DMS 273 (cell line): ENCODE data around the gene EFCAB12.
A peak's percentile ranks its signal among the peaks of the same experiment; 100 is the strongest.
"Not testable (repeated sequence)": the region's sequence is repeated elsewhere in the genome, so short reads cannot be mapped to it uniquely, and the experiment has no call there.

Source experiments
- DNase-seq: peaks from one replicate; lab custom pipeline; 2025; ENCODE audit not compliant: unreplicated experiment; lab: John Stamatoyannopoulos, UW

The EFCAB12 gene

GRCh38 chr3:129399145-129399894 is 29.1 kb downstream of the EFCAB12 start:
- DNase-seq, result peak; percentile 99

- peak; percentile 60 for DNase-seq
Measured at GRCh38 chr3:129398803-129399144, 29.7 kb downstream of the EFCAB12 start.

DNA sequence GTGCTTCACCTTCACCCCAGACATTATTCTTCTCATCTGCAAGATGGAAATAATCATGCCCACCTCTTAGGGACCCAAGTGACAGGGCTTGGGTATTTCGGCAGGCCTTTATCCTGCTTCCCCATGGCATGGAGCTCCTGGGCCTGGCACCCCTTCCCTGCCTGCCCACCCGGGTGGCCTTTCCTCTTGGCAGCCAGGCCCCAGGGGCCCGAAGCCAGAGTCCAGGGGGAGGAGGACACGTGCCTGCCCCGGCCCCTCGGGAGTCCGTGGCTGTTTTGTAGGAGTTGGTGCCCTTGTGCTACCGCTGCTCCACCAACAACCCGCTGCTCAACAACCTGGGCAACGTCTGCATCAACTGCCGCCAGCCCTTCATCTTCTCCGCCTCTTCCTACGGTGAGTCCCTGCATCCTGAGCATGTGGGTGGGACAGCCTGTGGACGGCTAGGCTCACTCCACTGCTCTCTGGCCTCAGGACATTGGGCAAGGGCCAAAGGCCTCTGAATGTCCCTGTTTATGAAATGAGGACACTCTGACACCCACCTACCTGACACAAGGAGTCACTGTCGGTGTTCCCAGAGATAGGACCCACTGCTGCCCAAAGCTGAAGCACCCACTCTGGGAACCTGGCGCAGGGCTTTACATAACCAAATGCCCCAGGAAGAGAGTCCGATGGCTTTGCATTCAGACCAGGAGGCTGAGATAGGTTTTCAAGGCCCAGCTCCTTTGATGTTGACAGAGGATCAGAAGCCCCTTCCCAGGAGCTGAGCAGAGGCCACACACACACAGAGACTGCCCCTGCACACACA is 34.5 kb downstream of the EFCAB12 start:
- DNase-seq, result not testable (repeated sequence)

GRCh38 chr3:129393271-129393670 is 35.2 kb downstream of the EFCAB12 start:
- no peak for DNase-seq

GRCh38 chr3:129392106-129392887 is 36.1 kb downstream of the EFCAB12 start:
- DNase-seq, result not testable (repeated sequence)

- DNase-seq, result not testable (repeated sequence)
Measured at GRCh38 chr3:129391583-129391982, 36.9 kb downstream of the EFCAB12 start.

DNA sequence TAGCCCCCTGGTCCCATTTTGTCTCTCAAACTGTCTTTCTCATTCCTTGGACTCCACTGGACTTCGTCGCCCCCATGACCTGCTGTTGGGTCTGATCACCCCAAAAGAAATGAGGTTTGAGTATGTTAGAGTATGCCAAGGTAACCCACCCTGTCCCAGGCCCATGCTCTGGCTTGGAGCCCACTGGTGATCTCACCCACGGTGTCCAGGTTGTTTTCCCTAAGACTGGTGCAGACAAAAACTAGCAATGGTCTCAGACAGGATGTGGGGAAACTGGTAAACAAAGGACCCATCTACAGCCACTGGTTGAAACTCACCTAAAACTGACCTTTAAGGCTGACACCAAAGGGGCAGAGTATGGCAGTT is 38.9 kb downstream of the EFCAB12 start:
- DNase-seq, result no peak

DNA sequence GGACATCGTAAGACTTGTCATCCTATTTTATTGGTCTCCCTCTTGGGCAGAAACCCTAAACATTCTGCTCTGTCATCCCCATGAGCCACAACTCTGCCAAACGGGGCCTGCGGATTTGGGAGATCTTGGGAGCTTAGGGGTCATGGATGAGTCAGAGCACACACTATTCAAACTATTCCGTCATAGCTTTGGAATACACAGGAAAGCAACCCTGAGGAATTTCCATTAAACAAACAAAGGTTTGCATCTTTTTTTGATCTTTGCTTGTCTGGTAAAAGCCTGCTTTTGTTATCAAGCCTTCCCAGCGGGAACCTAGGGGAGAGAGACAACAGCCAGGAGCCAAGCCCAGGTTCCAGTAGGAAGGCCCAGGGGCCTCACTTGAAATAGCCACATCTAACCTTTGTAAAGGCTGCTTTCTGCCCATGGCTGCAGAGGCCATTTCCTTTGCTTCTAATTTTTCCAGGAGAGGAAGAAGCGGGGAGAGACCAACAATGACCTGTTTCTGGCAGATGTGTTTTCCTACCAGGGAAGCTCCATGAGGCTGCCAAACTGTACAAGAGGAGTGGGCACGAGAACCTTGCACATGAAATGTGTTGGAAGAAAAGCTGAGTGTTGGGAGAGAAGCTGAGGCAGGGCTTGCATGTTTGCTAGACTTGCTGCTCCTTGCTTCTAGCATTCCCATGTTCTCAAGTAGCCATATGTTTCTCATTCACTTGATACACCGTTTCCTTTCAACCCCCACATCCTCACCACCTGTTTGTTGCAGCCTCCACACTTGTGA is 39.5 kb downstream of the EFCAB12 start:
- DNase-seq, result peak; percentile 68

- no peak for DNase-seq
Measured at GRCh38 chr3:129387487-129387886, 40.9 kb downstream of the EFCAB12 start.

DNA sequence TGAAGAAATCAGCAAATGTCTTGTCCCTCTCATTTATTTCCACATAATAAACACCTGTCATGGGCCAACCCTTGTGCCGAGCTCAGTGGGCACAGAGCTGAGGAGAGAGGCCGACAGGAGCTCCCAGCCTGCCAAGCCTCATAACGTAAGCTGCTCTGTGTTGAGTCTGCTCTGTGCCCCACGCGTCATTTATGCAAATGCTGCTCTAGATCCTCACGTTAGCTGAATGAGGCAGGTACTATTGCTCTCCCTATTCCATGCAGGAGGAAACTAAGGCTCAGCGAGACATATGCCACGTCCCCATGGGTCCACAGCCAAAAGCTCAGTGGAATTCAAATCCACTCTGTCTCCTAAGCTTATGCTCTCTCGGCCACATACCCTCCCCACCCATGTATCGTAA is 41.5 kb downstream of the EFCAB12 start:
- DNase-seq, result no peak

- peak; percentile 88 for DNase-seq
Measured at GRCh38 chr3:129385507-129385906, 42.9 kb downstream of the EFCAB12 start.

DNA sequence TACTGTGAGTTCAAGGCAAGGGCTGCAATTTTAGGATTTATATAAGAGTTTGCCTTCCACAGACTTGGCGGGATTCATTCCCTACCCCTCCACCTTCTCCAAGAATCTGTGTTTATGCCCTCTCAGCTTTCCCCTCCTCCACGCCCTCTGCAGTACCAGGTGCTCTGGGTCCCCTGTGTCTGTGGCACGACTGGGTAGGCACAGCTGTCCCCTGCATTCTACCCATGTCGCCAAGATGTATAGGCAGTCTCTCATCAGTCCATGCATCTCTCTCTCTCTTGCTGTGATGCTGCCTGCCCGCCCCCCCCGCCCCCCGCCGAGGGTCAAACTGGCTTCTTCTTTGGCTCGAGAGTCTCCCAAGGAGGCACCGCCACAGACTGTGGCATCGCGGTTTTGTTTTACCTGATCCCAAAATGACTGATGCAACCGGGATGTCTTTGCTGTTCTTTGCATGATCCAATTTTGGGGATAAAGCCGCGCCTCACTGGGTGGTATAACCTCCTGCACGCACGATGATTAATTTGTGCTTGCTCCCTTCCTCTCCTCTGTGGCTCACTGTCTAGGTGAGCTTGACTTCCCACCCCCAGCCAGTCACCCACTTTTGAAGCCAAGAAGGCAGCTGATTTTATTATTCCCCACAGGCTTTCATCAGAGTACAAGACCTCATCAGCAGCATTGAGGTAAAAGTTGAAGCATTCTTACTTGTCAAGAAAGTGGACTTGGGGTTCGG is 43.7 kb downstream of the EFCAB12 start:
- peak; percentile 48 for DNase-seq

DNA sequence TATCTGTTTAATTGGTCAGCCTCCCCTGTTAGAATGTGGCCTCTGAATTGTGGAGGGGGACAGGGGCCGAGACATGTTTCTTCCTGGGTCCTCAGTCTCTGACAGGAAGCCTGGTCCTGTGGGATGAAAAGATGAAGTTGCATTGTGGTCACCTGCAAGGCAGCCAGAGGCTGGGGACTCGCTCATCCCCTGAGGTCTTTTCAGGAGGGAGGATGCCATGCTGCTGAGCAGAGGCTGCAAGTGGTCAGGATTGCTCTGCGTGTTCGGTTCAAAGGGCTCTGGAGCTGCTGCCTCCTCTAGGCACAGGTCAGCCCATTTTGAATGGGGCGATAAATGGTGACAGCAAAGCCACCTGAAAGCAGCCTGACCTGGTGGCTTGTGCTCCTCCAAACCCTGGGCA is 44.3 kb downstream of the EFCAB12 start:
- DNase-seq, result not testable (repeated sequence)

- peak; percentile 96 for DNase-seq
Measured at GRCh38 chr3:129383292-129383860, 45.1 kb downstream of the EFCAB12 start.

- DNase-seq, result no peak
Measured at GRCh38 chr3:129382366-129382765, 46.1 kb downstream of the EFCAB12 start.

DNA sequence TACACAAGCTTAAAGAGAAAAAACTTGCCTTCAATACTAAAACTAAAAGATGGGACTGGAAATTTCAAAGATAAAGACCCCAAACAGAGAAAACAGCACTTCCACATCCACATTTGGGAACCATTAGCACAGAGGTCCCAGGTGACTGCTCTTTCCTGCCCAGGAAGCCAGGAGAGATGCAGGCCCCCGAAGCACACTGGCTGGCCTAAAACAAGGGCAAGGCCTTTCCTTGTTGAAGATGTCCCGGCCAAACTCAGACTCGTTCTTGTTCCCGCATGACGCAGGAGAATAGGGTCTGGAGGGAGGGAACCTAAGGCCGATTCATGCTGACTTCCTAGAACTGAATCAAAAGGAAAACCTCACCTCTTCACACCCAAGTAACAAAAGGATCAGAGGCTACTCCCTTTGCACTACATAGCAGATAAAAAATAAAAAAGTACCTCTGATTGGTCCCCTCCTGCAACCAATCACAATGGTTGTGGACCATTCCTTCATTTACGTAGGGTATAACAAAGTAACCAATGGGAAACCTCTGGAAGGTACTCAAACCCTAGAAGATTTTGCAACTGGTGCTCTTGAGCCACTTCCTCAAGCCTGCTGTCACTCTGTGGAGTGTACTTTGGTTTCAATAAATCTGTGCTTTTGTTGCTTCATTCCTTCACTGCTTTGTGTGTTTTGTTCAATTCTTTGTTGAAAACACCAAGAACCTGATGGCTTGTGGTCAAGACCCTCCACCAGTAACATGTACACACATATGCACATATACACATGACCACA is 48.7 kb downstream of the EFCAB12 start:
- no peak for DNase-seq

DNA sequence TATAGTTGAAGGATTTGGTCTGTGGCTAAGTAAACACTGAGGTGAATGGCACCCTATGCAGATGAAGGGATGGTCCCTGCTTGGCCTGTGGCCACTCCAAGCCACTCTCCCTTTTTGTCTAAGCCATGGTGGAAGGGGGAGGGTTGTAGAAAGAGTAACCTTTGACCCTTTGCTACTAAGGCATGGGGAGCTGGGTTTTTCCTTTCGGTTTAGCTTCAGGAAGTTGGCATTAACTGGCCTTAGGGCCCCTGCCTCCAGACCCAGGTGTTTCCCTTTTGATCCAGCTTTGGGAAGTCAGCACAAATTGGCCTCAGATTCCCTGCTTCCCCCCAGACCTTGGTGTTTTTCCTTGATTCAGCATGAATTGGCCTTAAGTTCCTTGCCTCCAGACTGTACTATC is 49.5 kb downstream of the EFCAB12 start:
- no peak for DNase-seq

GRCh38 chr3:129377615-129378014 is 50.8 kb downstream of the EFCAB12 start:
- no peak for DNase-seq

GRCh38 chr3:129375099-129375498 is 53.3 kb downstream of the EFCAB12 start:
- no peak for DNase-seq
